Measurements from ENCODE around the gene HYAL4.

DNA sequence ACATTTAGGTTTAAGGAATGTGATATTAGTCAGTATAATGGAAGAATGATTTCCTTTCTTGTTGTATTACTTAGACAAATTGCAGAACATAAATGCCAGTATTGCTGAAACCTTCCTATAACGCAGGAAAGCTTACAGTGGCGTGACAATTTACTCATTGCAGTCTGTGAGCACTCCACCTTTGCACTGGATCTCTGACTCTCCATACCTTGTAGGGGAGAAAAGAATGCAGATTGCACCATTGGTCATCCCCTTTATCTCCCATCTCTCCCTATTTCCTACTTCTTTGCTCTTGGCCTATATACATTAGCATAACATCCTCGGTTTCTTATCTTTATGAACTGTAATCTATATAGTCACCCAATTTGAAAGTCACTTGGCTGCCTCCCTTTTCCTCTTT lies 28.1 kb upstream of the HYAL4 start:
- no peak for TF ChIP-seq CTCF (IDR thresholded peaks at IDR 0.05)
- TF ChIP-seq POLR2A (IDR thresholded peaks at IDR 0.05), result no peak

All from uterus (tissue), 2 donors.